Stimulated activated CD4-positive, alpha-beta T cell treated with anti-CD3 and anti-CD28 coated beads, Interleukin-4, amount 100 ng/mL, for 4 hours (primary cell): ENCODE measurements around the gene GNGT2.
A peak's percentile ranks its signal among the peaks of the same experiment; 100 is the strongest.

Experiments
- DNase-seq, 2 experiments: peaks; one replicate each; pipeline ENCODE4 v3.0.0-alpha.2; 2020

The GNGT2 gene

GRCh38 chr17:49229076-49229804, 18.9 kb upstream of the GNGT2 start:
- no peak for DNase-seq

- peak; percentile 72 to 76 for DNase-seq
Observed at GRCh38 chr17:49227436-49228261, 17.3 kb upstream of the GNGT2 start.

DNA sequence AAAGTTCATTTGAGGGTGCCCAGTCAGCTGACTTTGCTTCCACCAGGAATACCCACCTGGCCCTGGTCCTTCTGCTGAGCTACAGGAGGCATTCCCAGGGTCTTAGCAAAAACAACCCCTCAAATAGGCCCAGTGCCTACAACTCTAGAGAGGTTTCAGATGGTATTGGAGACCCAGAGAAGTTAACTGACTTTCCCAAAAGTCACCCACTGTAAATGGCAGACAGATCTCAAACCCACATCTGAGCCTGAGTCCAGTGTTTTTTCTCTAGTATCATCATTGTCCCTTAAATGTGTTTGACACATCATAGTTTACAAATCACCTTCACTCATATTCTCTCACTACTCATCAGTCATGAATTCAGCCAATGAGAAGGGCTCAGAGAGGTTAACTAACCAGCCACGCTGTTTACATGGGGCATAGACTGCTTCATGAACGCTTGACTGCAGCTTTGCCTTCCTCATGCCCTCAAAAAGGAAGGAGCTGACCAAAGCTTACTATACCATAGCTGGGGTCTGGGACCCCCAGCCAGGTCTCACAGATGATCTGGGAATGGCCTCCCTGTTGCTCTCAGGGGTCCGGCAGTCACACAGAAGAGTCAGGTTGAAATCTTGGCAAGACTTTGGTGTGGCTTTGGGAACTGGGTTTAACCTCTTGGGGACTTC, 16.5 kb upstream of the GNGT2 start:
- no peak for DNase-seq

- DNase-seq, result no peak
Observed at GRCh38 chr17:49225554-49226236, 15.3 kb upstream of the GNGT2 start.

GRCh38 chr17:49224997-49225337, 14.6 kb upstream of the GNGT2 start:
- DNase-seq, result no peak

DNA sequence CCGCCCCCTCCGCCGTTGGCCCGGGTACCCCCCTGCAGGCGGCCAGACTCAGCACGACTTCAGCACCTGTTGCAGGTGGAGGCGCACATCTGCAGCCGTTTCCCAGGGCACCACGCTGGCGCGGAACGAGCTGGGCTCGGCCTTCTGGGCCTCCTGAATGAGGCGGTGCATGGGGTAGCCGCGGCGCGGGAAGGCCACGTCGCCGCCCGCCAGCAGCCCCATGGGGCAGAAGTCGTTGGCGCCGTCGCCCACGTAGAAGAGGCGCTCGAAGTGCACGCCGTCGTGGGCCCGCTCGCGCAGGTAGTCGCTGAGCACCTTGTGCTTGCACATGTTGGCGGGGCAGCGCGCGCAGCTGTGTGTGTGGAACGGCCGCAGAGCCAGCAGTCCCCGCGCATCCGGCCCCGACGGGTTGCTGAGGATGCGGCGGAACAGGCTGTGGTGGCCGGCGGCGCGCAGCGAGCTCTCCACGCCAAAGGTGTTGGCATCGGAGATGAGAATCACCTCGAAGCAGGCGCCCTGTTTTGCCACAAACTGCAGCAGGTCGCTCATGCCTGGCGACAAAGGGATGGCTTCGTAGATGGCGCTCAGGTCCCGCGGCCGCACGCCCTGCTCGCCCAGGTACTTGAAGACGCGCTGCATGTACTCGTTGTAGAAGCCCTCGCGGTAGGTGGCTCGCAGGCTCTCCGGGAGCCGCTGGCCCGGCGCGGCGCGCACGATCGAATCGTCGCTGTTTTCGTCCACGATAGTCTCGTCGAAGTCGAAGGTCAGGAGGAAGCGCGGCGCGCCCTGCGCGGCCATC, 14.0 kb upstream of the GNGT2 start:
- peak; percentile 40 to 41 for DNase-seq

- peak; percentile 39 to 69 for DNase-seq
Observed at GRCh38 chr17:49223517-49224197, 13.3 kb upstream of the GNGT2 start.

DNA sequence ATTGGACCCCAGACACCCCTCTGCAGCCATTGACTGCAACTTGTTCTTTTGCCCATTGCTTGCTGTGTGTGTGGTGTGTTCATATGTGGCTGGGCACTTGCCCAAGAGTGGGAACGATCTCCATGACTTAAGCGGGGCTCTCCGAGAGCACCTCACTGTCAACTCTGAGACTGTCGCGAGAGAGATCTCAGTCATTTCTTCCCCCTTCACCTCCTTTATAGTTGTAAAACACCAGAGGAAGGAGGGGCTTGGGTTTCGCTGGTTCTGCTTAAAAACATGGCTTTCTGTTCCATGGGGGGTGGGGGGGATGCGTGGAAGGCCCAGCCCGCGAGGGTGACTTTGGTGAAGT, 12.8 kb upstream of the GNGT2 start:
- no peak for DNase-seq

DNA sequence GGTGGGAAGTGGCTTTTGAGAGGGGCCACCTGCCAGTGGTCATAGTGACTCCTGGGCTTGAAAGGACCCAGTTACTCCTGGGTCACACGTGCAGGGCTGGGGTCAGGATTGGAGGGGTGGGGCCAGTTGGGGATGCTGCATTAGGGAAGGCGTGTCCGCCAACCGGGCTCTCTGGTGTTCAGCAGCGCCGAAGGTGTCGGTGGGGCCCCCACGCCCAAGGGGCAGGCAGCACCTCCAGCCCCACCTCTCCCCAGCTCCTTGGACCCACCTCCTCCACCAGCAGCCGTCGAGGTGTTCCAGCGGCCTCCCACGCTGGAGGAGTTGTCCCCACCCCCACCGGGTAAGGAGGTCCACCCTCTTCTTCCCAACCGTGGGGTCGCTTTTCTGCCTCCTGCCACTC, 9.6 kb upstream of the GNGT2 start:
- no peak for DNase-seq

DNA sequence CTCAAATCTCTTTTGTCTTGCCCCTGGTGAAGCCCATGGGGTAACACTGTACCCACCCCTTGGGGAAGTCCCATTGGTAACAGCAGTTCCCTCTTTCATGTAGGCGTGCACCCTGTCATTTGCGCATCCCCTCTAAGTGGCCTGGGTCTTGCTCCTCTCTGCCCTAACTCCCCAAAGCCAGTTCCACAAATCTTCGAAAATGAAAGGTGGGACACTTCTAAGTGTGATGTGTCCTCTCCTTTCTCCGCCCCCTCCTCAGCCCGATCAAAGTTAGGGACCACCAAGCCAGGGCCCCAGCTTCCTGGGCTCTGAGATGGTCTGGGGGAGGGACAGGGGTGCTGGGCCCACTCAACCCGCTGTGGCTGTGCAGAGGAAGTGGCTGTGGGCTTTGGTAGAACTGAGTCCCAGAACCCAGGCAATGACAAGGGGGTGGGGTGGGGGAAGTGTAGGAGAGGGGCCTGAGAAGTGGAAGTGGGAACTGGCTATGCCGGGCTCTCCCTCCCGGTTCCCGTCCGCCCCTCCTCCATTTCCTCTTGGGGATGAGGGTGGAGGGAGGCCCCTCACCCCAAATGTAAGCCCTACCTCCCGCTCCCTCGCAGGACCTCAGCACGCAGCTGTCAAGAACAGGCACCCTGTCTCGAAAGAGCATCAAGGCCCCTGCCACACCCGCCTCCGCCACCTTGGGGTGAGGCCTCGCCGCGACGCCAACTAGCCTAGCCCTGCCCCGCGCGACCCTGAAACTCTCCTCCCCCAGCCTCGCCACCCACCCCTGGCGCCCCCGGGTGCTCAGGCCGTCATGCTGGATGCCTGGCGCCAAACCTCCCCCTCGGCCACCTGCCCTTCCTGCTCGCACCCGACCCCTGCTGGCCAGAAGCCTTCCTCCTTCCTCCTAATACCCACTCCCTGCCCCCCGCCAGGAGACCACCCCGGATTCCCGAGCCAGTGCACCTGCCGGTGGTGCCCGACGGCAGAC, 8.9 kb upstream of the GNGT2 start:
- peak in 1 of 2 experiments; percentile 40 for DNase-seq

DNA sequence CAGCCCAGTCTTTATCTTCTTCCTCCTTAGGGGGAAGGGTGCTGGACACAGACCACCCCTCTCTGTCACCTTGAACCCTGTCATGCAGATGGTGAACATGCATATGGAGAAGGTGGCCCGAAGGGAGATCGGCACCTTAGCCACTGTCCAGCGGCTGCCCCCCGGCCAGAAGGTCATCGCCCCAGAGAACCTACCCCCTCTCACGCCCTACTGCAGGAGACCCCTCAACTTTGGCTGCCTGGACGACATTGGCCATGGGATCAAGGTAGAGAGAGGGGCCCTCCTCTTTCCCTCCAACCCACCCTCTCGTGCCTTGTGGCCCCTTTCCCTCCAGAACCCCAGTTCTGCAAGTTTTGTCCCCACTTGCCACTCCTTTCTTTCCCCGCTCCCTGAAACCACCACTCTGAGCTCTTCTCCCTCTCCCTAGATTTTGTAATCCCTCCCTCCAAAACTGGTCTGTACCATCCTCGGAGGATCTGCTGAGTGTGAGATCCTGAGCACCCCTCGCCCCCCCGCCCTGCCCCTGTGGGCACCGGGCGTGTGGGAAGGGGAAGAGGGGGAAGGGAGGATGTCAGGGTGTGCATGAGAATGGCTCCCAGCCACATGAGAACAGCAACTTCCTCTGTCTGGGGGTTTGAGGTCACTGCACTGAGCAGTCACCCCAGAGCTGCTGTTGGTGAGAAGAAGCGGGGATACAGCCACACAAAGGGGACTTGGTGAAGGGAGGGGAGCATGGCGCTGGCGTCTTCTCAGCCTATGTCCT, 7.5 kb upstream of the GNGT2 start:
- DNase-seq, result peak in 1 of 2 experiments; percentile 62

DNA sequence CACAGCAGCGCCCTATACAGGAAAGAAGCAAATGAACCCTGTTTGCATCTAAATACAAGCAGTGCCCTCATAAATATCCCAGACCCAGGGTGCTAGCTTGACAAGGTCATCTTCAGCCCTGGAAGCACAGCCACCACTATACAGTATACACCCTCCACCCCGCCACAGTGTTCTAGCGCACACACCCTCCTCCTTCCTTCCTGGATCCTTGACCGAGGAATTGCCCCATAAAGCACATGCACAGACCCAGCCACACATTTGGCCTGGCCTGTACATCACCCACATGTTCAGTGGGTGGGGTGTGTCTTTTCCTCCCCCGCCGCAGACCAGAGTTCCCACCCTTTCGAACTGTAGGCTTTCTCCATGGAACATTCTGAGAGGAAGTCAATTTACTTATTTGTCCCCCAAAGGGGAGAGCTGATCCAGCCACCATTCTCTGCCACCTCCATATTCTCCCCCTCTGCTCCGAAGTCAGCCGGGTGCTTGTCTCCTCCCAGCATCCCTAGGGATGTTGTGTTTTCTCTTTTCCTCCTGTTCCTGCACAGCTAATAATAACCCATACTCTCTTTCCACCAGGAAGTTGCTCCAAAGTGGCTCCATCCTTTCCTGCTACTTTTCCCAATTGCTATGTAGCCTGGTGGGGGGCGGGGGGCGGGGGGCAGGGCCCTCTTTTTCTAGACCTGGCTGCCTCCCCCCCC, 6.7 kb upstream of the GNGT2 start:
- no peak for DNase-seq

GRCh38 chr17:49216482-49216881, 6.1 kb upstream of the GNGT2 start:
- no peak for DNase-seq

- DNase-seq, result no peak
Observed at GRCh38 chr17:49214676-49215360, 4.4 kb upstream of the GNGT2 start.

DNA sequence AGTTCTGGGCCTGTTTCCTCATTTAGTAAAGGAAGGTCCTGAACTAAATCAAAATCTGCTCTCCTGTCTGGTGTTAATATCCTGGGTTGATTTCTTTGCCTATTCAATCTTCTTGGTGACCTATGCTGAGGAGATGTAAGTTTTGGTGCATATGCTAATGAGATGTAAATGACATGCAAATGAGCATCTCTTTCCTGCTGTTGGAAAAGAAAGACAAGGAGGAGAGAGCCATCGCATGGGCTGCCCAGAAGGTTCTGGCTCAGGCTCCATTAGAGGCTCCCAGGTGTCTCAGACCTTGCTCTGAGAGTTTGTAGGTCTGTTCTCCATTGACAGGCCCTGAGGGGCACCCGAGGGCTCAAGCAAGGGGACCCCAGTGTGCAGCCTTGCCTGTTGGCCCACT, 3.5 kb upstream of the GNGT2 start:
- no peak for DNase-seq

DNA sequence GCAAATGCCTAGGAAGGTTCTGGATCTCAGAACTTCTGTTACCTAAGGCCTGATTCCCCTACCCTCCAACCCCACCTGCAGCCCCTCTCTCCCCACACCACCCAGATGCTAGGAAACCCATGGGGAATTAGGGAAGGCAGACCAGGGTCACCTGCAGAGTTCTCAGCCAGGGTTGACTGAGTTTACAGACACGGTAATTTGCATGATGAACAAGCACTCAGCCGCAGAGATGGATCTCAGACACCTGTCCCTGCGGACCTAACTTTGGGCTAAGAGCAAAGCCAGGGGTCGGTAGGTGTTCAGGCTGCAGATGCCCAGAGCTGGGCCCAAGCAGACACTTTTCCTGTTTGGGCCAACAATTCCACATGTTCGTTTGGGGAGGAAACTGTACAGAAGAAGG, 3.0 kb upstream of the GNGT2 start:
- DNase-seq, result no peak

DNA sequence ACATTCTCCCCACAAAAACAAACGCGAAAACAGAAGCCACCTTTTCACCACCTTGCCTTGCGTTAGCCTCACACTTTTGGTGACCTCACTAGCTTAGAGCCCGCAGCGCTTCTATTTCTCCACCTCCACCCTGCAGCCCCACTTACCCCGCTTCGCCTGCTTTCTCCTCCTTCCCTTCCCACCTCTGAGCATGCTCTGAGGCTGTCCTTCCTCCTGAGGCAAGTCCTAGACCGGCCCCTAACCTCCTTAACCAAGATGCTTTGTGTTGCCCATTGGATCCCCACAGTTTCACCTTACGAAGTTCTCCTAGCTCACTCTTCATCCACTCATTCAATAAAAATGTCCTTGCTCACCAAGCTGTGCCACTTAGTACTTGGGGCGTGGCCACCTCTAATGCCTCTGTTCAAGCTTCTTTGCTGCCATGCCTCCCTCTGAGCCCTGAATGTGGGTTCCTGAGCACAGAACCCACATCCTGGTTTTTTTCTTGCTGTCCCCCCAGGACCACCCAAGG, 1.3 kb downstream of the GNGT2 start:
- no peak for DNase-seq

DNA sequence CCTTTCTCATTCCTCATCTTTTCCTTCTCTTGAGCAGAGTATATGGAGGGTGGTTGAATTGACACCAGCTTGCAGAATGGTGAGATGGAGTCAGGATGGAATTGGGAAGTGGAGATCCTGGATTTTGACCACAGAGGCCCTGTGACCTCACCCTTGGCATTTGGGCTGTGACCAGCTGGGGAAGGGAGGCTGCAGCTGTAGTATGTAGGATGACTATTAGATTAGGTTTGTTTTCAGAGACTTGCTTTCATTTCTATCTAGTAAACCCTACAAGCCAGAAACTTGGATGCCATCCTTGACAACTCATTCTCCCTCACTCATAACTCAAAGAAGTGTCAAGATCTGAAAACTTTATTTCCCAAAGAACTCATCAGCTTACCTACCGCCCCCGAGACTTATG, 5.9 kb downstream of the GNGT2 start:
- no peak for DNase-seq
